K562 (cell line): ENCODE results near the gene SLC8A1. TPM values are rescaled to one million over a fixed set of nuclear protein-coding genes. Genes with fewer than 3 reads are reported as not detected.

Experiments
- ATAC-seq: fragments of 200-7000 bp; cut with Tn5 transposase; 3 replicates; pipeline ENCODE4 v1.9.1; 2020; ENCODE audit warnings: moderate library complexity
- BruUV-seq: library from RNA; stranded (reverse); fragments of 400-500 nt; replicated peaks from 2 replicates; lab custom pipeline; 2021; lab: Mats Ljungman, UMichigan
- CTCF ChIA-PET: fragments of 300-600 bp; formaldehyde crosslinking; extraction: SDS; loops from one replicate; lab custom pipeline; 2021; ENCODE audit warnings: low intra/inter-chr PET ratio; lab: Yijun Ruan, JAX
- POLR2A ChIA-PET: fragments of 300-600, 350-650 bp; sonication (Branson Sonifier 250); formaldehyde crosslinking; extraction: SDS; loops from one replicate; lab custom pipeline; 2021; ENCODE audit warnings: antibody characterized with exemption, inconsistent platforms; lab: Yijun Ruan, JAX
- DNase-seq, 4 experiments: peaks; one replicate each; pipeline versions ENCODE4 v3.0.0 to v3.0.0-alpha.2; 2011 to 2018; ENCODE audit warnings: low spot score in 3 of 4, mixed read lengths in 3 of 4; ENCODE audit errors: extremely low read depth in 1 of 4
- FAIRE-seq: peaks from 2 replicates; lab custom pipeline; 2011; peaks lifted over from hg19 to GRCh38; lab: Jason Lieb, UNC
- H2AFZ ChIP-seq: 2 replicates; pipeline ENCODE4 v1.6.0; 2011; ENCODE audit warnings: low read depth, low read length, control low read depth, inconsistent platforms
- H3K27ac ChIP-seq: fragments of 200-600 bp; 3 replicates; pipeline ENCODE4 v1.8.0; 2011; ENCODE audit warnings: low read depth, mild to moderate bottlenecking, control low read depth, inconsistent platforms, low read length, moderate library complexity, mixed read lengths; ENCODE audit errors: extremely low read depth
- H3K27me3 ChIP-seq, 2 experiments: fragments of 300-600 bp in 1 of 2; 2 replicates in 1 of 2; 3 replicates in 1 of 2; pipeline versions ENCODE4 v1.6.0 to v1.8.0; 2011; ENCODE audit warnings: inconsistent platforms in 2 of 2, low read length in 2 of 2, mild to moderate bottlenecking in 1 of 2, mixed read lengths in 1 of 2, moderate library complexity in 1 of 2; ENCODE audit not compliant: control insufficient read depth in 2 of 2, insufficient read depth in 2 of 2
- H3K36me3 ChIP-seq: fragments of 300-600 bp; 3 replicates; pipeline ENCODE4 v1.8.0; 2011; ENCODE audit warnings: mild to moderate bottlenecking, low read length, inconsistent platforms; ENCODE audit not compliant: control insufficient read depth, insufficient read depth
- H3K4me1 ChIP-seq, 2 experiments: fragments of 200-600 bp in 1 of 2; replicated peaks in 1 of 2; 2 replicates in 1 of 2; 3 replicates in 1 of 2; pipeline versions ENCODE4 v1.5.1 to v1.8.0; 2011; ENCODE audit warnings: inconsistent platforms in 2 of 2, low read length in 2 of 2, mild to moderate bottlenecking in 1 of 2, mixed read lengths in 1 of 2, moderate library complexity in 1 of 2; ENCODE audit not compliant: control insufficient read depth in 2 of 2, insufficient read depth in 2 of 2
- H3K4me2 ChIP-seq: 2 replicates; pipeline ENCODE4 v1.6.1; 2011; ENCODE audit warnings: low read length, control low read depth, inconsistent platforms, mixed read lengths; ENCODE audit not compliant: insufficient read depth
- H3K4me3 ChIP-seq: fragments of 200-600 bp; sonication (generic), shearing (Covaris generic); 2 replicates; pipeline ENCODE4 v1.5.1; 2016; ENCODE audit warnings: control low read depth, inconsistent platforms
- H3K79me2 ChIP-seq: fragments of 200-600 bp; 3 replicates; pipeline ENCODE4 v1.8.0; 2011; ENCODE audit warnings: low read length, inconsistent platforms; ENCODE audit not compliant: control insufficient read depth, insufficient read depth
- H3K9ac ChIP-seq, 2 experiments: 2 replicates each; pipeline versions ENCODE4 v1.6.0 to v1.6.1; 2011; ENCODE audit warnings: low read depth in 2 of 2, low read length in 2 of 2, control low read depth in 1 of 2, inconsistent platforms in 1 of 2, mild to moderate bottlenecking in 1 of 2, mixed read lengths in 1 of 2; ENCODE audit not compliant: insufficient read depth in 1 of 2
- H3K9me1 ChIP-seq: one replicate; pipeline ENCODE4 v1.6.0; 2011; ENCODE audit warnings: inconsistent platforms, mild to moderate bottlenecking, low read length, moderate library complexity; ENCODE audit not compliant: control insufficient read depth, insufficient read depth
- H3K9me3 ChIP-seq: replicated peaks from 2 replicates; pipeline ENCODE4 v1.5.1; 2011; ENCODE audit warnings: low read depth, low read length, inconsistent platforms; ENCODE audit not compliant: control insufficient read depth, insufficient read depth
- H4K20me1 ChIP-seq: replicated peaks from 2 replicates; pipeline ENCODE4 v1.6.1; 2011; ENCODE audit warnings: low read length, inconsistent platforms, mixed read lengths; ENCODE audit not compliant: control insufficient read depth, insufficient read depth
- ARID2 ChIP-seq: fragments of 450-650 bp; IDR thresholded peaks from 2 replicates; pipeline ENCODE4 v1.6.1; 2017; ENCODE audit warnings: antibody characterized with exemption, mild to moderate bottlenecking
- CTBP1 ChIP-seq: fragments of 450-650 bp; IDR thresholded peaks from 2 replicates; pipeline ENCODE4 v1.6.1; 2016; ENCODE audit warnings: borderline replicate concordance
- KLF10 ChIP-seq: fragments of 250-450 bp; sonication (Bioruptor Pico); IDR thresholded peaks from 2 replicates; pipeline ENCODE4 v1.6.1; 2021; ENCODE audit warnings: matching md5 sums
- NELFE ChIP-seq: IDR thresholded peaks from 2 replicates; pipeline ENCODE4 v1.6.1; 2011; ENCODE audit warnings: mild to moderate bottlenecking; ENCODE audit not compliant: insufficient read depth, insufficient read length
- PHB2 ChIP-seq: fragments of 450-650 bp; IDR thresholded peaks from 2 replicates; pipeline ENCODE4 v1.6.1; 2017; ENCODE audit warnings: low read depth
- PHTF2 ChIP-seq: fragments of 250-450 bp; sonication (Bioruptor Pico); IDR thresholded peaks from 2 replicates; pipeline ENCODE4 v1.5.0; 2021; ENCODE audit warnings: mild to moderate bottlenecking
- POLR2A ChIP-seq: fragments of 450-650 bp; conservative IDR thresholded peaks from 2 replicates; pipeline ENCODE4 v1.6.1; 2016
- SNAPC5 ChIP-seq: fragments of 250-450 bp; sonication (Bioruptor Pico); IDR thresholded peaks from 2 replicates; pipeline ENCODE4 v1.8.0; 2021; ENCODE audit warnings: moderate library complexity, mild to moderate bottlenecking, inconsistent platforms
- SNRNP70 ChIP-seq: fragments of 200-400 bp; formaldehyde crosslinking; optimal IDR thresholded peaks from 2 replicates; pipeline ENCODE3; 2017; ENCODE audit warnings: low read depth, low read length
- TAF7 ChIP-seq: fragments of 450-650 bp; IDR thresholded peaks from 2 replicates; pipeline ENCODE4 v1.6.1; 2016; ENCODE audit warnings: missing genetic modification characterization, missing compliant biosample characterization
- TCF3 ChIP-seq: sonication (generic); formaldehyde crosslinking; IDR thresholded peaks from 2 replicates; pipeline ENCODE4 v1.4.0; 2020; ENCODE audit warnings: mild to moderate bottlenecking, missing genetic modification reagents
- TOE1 ChIP-seq, 2 experiments: fragments of 450-650 bp in 1 of 2; sonication (generic) in 1 of 2; formaldehyde crosslinking in 1 of 2; IDR thresholded peaks; 2 replicates each; pipeline versions ENCODE4 v1.7.1 to v1.8.0; 2016 to 2022; ENCODE audit warnings: borderline replicate concordance in 2 of 2, mild to moderate bottlenecking in 2 of 2, antibody characterized with exemption in 1 of 2, inconsistent platforms in 1 of 2, low read depth in 1 of 2, missing genetic modification reagents in 1 of 2, moderate library complexity in 1 of 2
- ZFP30 ChIP-seq: fragments of 250-450 bp; sonication (Bioruptor Pico); IDR thresholded peaks from 2 replicates; pipeline ENCODE4 v1.8.0; 2022; ENCODE audit warnings: moderate library complexity, mild to moderate bottlenecking, inconsistent platforms, borderline replicate concordance
- ZNF175 ChIP-seq: fragments of 200-800 bp; sonication (Bioruptor generic); IDR thresholded peaks from 2 replicates; pipeline ENCODE4 v1.6.1; 2016; ENCODE audit warnings: low read depth, mild to moderate bottlenecking, missing genetic modification characterization, missing compliant biosample characterization
- WGBS: fragments of 100-300 bp; shearing (Covaris generic); methylation state at CpG from one replicate; pipeline ENCODE4 v1.1.6; 2016; ENCODE audit warnings: low coverage, mixed read lengths; ENCODE audit not compliant: insufficient coverage; ENCODE audit errors: missing lambda C conversion rate; 5-methylcytosine and 5-hydroxymethylcytosine counted together
- in situ Hi-C: fragments of 300-500 bp; cut with MboI; formaldehyde crosslinking; loops from 4 replicates; pipeline ENCODE4 v1.15.0; 2018; ENCODE audit warnings: inconsistent platforms, mixed read lengths
- intact Hi-C: fragments of 100-400 bp; cut with micrococcal nuclease; formaldehyde crosslinking; loops from 2 replicates; pipeline ENCODE4 v1.14.2; 2022
- polyA plus RNA-seq, 8 experiments: library from polyadenylated mRNA; depleted of rRNA in 4 of 8; stranded (reverse) in 5 of 8; unstranded in 3 of 8; fragments of >200 nt; fragmentation: Nextera tagmentation in 2 of 8; fragmentation: Illumina TruSeq in 1 of 8; extraction: Ambion mirVana in 2 of 8; extraction: Trizol in 1 of 8; gene quantifications; 2 replicates each; pipeline versions ENCODE4 v1.2.1 to v1.2.3, GENCODE V29; 2011 to 2014; ENCODE audit warnings: inconsistent platforms in 1 of 8, missing spikeins in 1 of 8
- total RNA-seq, 7 experiments: library from RNA; depleted of rRNA in 6 of 7; stranded (reverse); fragments of >200 nt in 6 of 7; fragmentation: Illumina TruSeq in 2 of 7; extraction: Trizol in 2 of 7; gene quantifications; 2 replicates each; pipeline versions ENCODE4 v1.2.1 to v1.2.3, GENCODE V29; 2011 to 2021; ENCODE audit warnings: low replicate concordance in 1 of 7
- TF ChIP-seq, protein P1 (sequence below): sonication (generic); formaldehyde crosslinking; IDR thresholded peaks from 2 replicates; pipeline ENCODE4 v1.8.1; 2022; ENCODE audit warnings: missing genetic modification reagents

The SLC8A1 gene
- total and polyA plus RNA-seq, 9 of the 15 experiments (the other 6 are each of a cell fraction or from before 2014, with no cell fraction given): not detected

DNA sequence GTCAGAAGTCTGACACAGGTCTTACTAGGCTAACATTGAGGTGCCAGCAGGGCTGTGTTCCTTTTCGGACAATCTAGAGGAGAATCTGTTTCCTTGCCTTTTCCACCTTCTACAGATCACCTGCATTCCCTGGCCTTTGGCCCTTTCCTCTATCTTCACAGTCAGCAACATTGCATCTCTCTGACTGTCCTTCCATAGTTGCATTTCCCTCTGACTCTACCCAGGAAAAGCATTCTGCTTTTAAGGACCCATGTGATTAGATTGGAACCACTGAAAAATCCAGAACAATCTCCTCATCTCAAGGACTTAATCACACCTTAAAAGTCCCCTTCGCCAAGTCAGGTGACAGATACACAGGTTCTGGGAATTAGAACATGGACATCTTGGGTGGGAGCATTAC is 181.5 kb downstream of the SLC8A1 start:
- Histone ChIP-seq H2AFZ (no peak overlapping the region), H3K9me1 (no peaks in the 10 kb centered on the region), H3K27me3 (no peaks in the 10 kb centered on the region), H3K4me3 (no peak overlapping the region), H3K36me3 (no peaks in the 10 kb centered on the region), H3K9me3 (no peaks in the 10 kb centered on the region), H4K20me1 (no peaks in the 10 kb centered on the region), H3K9ac (no peak overlapping the region), H3K4me1 (no peaks in the 10 kb centered on the region), H3K4me2 (no peak overlapping the region), H3K79me2 (no peaks in the 10 kb centered on the region), H3K27ac (no peak overlapping the region)
- no TSS peak for BruUV-seq
- ChIA-PET CTCF (no interaction called here), POLR2A (no interaction called here)
- TF ChIP-seq PHTF2 (CRISPR knock-in tag) (no peak), CTBP1 (no peak), POLR2A (no peak), TOE1 (IDR thresholded peaks at IDR 0.05; ENCODE audit: borderline replicate concordance) (no peak), TOE1 (CRISPR knock-in tag; IDR thresholded peaks at IDR 0.05; ENCODE audit: borderline replicate concordance, low read depth) (no peak), PHB2 (no peak), SNAPC5 (CRISPR knock-in tag) (no peak), SNRNP70 (no peak), KLF10 (CRISPR knock-in tag) (no peak), ZNF175 (CRISPR knock-in tag) (no peak), NELFE (no peak), ZFP30 (CRISPR knock-in tag) (no peak), TAF7 (tag) (no peak), TCF3 (no peak), ARID2 (no peak)
- TF ChIP-seq, protein P1, sequence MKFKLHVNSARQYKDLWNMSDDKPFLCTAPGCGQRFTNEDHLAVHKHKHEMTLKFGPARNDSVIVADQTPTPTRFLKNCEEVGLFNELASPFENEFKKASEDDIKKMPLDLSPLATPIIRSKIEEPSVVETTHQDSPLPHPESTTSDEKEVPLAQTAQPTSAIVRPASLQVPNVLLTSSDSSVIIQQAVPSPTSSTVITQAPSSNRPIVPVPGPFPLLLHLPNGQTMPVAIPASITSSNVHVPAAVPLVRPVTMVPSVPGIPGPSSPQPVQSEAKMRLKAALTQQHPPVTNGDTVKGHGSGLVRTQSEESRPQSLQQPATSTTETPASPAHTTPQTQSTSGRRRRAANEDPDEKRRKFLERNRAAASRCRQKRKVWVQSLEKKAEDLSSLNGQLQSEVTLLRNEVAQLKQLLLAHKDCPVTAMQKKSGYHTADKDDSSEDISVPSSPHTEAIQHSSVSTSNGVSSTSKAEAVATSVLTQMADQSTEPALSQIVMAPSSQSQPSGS (CRISPR knock-in tag): no peak
- in situ Hi-C loops: no loop called here
- FAIRE-seq (no peak), ATAC-seq (no peak), DNase-seq (no peak)
- WGBS: 0% methylated on average over 2 of the region's 2 CpGs
- intact Hi-C loops: no loop called here
